Measurements from ENCODE around the gene ABI3.
A peak's percentile ranks its signal among the peaks of the same experiment; 100 is the strongest.
"Not testable (repeated sequence)": the region's sequence is repeated elsewhere in the genome, so short reads cannot be mapped to it uniquely, and the experiment has no call there.

ABI3 gene, protein sequence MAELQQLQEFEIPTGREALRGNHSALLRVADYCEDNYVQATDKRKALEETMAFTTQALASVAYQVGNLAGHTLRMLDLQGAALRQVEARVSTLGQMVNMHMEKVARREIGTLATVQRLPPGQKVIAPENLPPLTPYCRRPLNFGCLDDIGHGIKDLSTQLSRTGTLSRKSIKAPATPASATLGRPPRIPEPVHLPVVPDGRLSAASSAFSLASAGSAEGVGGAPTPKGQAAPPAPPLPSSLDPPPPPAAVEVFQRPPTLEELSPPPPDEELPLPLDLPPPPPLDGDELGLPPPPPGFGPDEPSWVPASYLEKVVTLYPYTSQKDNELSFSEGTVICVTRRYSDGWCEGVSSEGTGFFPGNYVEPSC

DNA sequence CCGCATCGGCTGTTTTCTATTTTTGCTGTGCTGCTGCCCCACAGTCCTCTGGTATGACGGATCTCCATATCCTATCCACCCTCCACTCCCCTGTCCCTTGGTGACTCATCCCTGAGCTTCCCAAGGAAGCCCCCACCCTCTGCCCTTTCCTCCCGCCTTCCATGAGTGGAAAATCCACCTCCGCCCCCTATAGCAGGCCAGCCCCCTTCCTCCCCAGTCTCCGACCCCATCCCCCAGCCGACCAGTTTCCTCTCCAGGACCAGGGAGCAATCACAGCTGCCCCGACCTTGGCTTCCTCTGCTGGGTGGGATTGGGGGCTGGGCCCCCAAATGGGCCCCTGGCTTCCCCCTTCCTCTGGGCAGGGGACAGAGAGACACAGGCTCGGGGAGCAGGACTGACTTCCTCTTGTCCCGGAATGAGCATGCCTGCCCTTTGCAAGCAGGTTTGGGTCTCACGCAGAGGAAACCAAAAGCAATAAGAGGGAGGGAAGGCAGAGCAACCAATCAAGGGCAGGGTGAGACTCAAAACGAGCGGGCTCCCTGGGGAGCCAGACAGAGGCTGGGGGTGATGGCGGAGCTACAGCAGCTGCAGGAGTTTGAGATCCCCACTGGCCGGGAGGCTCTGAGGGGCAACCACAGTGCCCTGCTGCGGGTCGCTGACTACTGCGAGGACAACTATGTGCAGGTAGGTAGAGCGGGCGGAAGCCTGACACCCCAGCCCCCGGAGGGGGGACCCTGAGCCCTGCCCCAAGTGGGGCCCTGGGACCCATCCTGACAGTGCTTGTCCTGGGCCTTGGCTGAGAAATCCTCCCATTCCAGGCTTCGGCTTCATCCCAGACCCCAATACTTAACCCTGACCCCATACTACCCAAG, at the start of gene ABI3, which contains the start of gene GNGT2:
ABI3 (plus strand) TSS at position 550 of the 872 bp plus-strand sequence; CDS start at position 568, 18 bp downstream.
GNGT2 (minus strand) TSS at position 417 of the 872 bp plus-strand sequence. CDS start 3,152 bp downstream, outside the sequence.
- no peak for DNase-seq

DNA sequence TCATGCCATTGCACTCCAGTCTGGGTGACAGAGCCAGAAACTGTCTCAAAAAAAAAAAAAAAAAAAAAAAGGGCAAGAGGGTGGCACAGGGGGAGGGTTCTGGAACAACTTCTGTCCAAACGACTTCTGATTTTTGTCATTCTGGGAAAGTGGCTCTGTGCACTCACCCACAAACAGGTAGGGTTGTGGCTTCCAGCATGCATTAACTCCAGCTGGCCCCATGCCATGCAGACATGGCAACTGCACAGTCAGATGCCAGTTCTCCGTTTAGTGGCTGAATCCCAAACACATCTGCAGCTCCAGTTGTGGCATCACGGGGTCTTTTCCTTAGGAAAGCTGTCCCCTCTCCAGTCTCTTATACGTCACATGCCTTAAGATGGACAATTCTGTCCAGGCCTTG, 47.6 kb upstream of the ABI3 start:
- no peak for DNase-seq

DNA sequence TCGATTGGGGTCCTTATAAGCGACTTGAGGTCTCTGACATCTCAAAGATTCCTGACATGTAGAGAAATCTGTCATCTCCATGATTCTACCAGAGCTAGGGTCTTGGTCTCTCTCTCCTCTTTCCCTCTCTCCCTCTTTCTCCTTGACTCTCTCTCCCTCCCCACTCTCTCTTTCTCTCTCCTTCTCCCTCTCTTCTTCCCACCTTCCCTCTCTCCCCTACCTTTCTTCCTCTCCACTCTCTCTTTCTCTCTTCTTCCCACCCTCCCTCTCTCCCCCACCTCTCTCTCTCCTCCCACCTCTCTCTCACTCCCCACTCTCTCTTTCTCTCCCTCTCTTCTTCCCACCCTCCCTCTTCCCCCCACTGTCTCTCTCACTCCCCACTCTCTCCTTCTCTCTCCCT, 45.4 kb upstream of the ABI3 start:
- no peak for DNase-seq

DNA sequence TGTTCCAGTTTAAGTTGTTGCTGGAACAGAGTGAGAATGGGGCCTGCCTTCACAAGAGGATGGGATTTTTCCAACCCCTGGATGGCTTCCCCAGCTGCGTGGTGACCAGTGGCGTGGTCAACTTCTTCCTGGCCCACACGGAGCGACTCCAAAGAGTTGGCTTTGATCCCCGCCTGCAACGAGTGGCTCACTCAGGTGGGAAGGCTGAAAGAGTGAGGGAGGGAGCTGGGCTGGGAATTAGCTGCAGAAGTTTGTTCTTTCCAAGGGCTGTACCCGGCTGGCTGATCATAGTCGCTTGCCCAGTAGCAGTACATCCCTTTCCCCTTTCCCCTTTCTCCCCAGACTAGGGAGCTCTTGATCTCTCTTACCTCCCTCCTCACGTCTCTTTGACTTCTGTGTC, 41.8 kb upstream of the ABI3 start:
- DNase-seq = no peak

DNA sequence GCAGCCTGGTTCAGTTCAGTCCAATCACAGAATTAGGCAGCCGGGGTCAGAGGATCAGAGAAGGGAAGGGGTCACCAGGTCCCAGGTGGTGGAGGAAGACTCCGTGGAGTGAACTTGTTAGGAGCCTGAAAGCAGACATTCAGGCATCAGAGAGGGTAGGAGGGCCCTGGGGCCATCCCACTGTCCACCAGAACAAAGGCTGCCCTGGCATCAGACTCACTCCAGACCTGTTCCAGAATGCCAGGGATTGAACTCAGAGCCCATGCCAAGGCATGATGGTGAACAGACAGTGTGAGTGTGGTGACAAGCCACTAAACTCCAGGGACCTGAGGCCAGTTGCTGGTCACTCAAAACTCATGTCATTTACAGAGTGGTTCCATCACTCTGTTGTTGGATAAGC, 40.3 kb upstream of the ABI3 start:
- DNase-seq = no peak

DNA sequence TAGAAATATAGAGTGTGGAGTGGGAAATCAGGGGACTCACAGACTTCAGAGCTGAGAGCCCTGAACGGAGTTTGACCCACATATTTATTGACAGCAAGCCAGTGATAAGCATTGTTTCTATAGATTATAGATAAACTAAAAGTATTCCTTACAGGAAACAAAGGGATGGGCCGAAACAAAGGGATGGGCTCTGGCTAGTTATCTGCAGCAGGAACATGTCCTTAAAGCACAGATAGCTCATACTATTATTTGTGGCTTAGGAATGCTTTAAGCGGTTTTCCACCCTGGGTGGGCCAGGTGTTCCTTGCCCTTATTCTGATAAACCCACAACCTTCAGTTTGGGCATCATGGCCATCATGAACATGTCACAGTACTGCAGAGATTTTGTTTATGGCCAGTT, 39.8 kb upstream of the ABI3 start:
- DNase-seq = not testable (repeated sequence)

DNA sequence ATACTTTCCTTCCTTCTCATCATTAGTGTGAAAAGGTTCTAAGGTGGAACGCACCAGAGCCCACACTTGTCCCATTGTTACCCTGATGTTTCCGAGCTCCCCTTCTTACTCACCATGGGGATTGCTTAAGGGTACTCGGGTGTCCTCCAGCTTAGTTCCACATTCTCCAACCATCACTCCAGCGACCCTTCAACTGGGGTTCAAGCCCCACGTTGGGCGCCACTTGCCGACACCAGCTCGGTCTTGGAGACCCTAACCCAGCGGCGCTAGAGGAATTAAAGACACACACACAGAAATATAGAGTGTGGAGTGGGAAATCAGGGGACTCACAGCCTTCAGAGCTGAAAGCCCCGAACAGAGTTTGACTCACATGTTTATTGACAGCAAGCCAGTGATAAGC, 34.5 kb upstream of the ABI3 start:
- not testable (repeated sequence) for DNase-seq

DNA sequence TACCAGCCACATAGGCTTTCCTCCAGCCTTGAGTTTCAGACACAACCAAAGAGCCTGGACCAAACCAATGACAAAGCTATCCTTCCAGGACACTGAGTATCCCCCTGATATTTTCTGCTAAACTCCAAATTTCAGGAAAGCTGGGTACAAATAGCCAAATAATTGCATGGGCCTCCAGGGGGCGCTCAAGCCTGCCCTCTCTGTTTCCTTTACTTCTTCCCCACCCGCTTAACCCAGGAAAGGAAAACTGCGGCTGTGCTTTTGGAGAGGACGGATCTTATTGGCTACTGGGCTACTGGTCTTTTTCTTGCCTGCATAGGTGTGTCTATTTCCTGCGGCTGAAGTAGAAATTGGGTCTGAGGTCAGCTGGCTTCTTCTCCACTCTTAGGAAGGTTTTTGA, 30.2 kb upstream of the ABI3 start:
- no peak for DNase-seq

DNA sequence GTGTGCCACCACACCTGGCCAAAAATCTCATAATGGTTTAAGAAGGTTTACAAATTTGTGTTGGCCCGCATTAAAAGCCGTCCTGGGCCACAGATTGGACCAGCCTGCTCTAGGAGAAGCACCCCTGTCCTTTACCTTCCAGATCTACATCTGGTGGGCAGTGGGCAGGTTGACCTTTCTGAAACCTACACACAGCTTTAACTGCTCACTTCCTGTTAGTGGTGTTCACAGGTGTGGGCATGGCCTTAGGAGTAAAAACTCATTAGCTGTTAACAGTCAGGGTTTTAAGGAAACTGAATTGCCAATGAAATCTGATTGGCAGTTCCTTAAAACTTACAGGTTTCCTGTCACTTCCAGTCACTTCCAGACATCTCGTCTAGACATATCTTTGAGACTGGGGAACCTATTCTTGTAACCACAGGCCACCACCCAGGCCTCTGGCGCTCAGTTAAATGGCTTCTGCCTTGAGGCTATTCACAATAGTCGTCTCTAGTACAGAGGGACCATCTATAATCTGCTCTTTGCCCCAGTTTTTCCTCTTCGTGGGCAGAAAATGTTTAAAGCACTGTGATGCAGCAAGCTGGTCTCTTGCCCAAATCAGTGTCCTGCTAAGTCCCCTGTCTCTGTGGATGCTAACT, 29.4 kb upstream of the ABI3 start:
- DNase-seq = no peak

DNA sequence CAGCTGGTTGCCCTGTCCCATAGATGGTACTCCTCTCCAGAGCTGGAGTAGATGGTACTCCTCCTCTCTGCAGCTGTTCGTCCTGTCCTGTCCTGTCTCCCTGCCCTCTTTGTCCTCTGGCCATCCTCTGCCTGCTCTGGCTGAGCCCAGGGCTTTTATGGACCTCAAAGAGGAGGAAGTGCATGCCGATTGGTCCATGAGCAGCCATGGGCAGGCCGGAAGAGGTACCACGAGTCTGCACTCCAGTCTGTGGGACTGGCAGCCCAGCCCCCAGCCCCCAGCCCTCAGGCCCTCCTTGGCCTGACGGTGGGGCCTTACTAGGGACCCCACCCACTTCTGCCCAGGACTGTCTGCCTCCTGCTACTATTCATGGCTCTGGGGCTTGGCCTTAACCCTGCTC, 27.2 kb upstream of the ABI3 start:
- DNase-seq = no peak

DNA sequence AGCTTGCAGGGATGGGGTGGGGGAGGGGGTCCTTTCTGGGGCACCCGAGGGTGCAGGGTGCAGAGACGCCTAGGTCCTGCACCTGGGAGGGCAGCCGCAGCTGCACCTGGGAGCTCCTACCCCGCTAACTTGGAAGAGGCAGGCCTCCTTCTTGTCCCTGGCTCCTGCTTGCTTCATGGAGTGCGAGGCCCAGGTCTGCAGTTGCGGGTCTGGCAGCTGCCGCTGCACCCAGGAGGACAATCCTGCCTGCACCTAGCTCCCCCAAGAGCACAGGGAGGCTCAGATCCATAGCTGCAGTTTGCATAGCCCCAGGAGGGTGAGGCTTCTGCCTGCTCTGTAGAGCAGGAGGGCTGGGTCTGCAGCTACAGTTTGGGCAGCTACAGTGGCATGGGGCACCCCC, 26.7 kb upstream of the ABI3 start:
- DNase-seq = no peak

DNA sequence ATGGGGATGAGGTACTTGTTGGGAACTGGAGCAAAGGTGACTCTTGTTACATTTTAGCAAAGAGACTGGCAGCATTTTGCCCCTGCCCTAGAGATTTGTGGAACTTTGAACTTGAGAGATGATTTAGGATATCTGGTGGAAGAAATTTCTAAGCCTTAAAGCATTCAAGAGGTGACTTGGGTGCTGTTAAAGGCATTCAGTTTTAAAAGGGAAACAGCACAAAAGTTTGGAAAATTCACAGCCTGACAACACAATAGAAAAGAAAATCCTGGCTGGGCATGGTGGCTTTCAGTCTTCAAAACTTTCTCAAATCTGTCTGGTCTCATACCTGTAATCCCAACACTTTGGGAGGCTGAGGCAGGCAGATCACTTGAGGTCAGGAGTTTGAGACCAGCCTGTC, 26.0 kb upstream of the ABI3 start:
- DNase-seq = not testable (repeated sequence)

DNA sequence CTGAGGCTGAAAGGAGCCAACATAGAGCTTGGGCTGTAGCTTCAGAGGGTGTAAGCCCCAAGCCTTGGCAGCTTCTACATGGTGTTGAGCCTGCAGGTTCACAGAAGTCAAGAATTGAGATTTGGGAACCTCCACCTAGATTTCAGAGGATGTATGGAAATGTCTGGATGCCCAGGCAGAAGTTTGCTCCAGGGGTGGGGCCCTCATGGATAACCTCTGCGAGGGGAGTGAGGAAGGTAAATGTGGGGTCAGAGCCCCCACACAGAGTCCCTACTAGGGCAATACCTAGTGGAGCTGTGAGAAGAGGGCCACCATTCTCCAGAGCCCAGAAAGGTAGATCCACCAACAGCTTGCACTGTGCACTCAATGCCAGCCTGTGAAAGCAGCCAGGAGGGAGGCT, 25.1 kb upstream of the ABI3 start:
- DNase-seq = not testable (repeated sequence)

DNA sequence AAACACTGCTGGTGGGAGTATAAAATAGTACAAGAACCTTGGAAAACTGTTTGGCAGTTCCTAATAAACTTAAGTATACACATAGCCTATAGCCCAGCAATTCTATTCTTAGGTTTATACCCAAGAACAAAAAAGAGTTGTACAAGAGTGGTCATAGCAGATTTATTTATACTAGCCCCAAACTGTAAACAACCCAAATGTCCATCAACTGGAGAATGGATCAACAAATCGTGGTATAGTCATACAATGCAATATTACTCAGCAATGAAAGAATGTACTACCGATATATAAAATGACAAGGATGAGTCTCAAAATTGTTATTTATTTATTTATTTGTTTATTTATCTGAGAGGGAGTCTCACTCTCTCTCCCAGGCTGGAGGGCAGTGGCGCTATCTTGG, 23.2 kb upstream of the ABI3 start:
- no peak for DNase-seq

DNA sequence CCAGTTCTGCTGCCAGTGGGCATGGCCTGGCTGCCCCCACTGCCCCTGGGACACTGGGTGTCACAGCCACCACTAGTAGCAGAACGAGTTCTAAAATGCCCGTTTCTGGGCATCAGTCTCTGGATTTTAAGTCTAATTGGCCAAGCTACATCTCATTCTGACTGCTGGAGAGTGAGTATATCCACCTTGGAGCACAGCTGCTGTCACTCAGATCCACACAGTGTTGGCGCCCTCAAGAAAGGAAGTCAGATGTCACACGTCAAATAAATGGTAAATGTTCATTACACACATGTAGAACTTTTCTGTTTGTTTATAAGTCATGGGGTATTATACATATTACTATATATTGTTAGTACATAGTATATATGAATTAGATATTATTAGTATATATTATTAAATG, 19.6 kb upstream of the ABI3 start:
- DNase-seq = no peak

DNA sequence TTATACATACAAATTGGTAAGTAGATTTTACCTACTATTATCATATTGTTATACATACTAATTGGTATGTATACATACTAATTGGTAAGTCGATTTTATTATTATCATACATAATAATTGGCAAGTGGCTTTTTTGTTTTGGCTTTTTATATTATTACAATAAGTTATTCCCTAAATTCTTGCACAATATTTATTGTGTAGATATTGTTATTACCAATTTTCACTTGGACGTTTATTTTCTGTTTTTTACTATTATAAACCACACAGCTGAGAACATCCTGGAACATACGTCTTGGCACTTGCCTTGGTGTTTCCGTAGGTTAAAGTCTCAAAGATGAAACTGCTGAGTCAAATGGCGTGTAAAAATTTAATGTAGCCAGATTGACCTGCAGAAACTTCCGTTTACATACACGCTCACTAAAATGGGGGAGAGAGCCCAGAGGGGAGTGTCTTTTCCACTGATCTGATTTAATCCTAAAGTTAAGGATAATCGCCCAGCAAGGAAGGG, 19.0 kb upstream of the ABI3 start:
- no peak for DNase-seq

DNA sequence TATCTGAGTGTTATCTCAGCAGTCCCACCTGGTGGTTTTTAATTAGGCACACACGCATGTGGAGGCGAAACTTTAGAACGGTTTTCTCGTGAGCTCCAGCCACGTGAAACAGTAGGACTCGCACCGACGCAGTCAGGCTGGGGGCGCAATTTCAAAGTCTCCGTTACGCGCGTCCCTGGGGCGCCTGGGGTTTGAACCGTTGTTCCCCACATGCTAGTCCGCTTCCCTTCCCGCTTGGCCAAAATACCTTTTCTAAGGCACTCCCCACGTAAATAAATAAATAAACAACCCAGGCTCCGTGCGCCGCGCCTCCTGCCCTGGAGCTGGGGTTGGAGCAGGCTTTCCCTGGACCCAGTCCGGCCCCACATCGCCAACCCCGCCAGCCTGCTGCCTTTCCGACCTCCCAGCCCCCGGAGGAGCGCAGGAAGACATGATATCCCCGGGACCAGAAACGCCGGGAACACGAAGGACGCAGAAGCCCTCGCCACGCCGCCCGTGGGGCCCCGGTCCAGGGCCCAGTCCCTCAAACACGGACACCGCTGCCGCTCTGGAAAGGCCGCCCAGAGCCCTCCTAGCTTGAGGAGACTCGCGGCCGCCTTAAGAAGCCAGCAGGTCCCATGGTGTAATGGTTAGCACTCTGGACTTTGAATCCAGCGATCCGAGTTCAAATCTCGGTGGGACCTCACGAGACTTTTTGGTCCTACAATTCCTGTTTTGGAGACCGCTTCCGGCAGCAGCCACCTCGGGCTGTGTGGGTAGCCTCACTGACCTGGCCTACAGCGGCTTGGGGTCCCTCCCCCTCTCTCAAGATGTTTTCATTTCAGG, 18.4 kb upstream of the ABI3 start:
- DNase-seq = peak; percentile 92

DNA sequence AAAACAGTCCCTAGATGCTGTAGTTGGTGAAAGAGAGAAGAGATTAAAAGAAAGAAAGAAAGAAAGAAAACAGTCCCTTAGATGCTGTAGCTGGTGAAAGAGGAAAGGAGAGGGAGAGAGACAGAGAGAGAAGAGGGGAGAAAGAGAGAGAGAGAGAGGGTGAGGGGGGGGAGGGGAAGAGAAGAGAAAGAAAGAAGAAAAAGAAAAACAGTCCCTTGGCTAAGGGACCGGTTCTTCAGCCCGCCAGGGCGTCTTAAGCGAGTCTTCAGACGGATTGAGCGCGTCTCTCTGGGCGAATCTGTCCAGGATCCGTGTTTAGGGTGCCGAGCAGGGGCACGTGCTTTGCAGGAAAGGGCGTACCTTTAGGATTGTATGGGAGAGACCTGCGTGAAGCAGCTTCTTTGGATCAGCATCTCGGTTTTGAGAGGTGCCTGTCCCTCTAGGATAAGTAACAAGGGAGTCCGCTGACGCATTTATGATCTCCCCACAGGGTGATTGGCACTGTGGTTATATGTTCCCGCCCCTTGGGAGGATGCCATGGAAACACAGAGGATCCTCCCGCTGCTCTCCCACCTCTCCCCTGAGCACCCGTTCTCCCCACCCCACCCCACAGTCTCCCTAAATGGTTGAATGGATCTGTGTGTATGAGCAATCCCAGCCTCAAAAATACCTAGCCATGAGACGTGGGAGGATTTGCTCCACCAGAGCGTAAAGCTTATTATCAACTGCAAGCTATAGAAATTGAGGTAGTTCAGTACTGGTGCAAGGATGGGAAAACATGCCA, 16.8 kb upstream of the ABI3 start:
- peak; percentile 13 for DNase-seq

DNA sequence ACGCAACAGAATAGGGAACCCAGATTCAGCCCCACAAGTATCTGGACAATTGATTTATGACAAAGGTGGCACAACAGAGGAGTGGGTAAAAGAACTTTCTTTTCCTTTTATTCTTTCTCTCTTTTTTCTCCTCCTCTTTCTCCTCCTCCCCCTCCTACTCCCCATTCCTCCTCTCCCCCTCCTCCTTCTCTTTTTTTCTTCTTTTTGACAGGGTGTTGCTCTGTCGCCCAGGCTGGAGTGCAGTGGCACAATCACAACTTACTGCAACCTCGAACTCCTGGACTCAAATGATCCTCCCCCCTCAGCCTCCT, 16.3 kb upstream of the ABI3 start:
- no peak for DNase-seq

DNA sequence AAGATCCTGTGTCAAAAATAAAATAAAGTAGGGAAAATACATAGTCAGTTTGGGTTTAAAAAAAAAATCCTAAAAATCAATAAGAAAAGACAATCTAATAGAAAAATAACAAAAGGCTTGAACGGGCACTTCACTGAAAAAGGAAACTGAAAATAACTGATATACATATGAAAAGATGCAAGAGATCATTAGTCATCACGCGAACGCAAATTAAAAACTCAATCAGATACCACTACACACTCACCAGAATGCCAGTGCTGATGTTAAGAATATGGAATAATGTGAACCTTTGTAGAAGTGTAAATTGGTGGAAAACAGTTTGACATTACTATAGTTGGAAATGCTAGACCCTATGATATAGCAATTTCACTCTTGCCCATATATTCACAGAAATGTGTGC, 14.8 kb upstream of the ABI3 start:
- no peak for DNase-seq

DNA sequence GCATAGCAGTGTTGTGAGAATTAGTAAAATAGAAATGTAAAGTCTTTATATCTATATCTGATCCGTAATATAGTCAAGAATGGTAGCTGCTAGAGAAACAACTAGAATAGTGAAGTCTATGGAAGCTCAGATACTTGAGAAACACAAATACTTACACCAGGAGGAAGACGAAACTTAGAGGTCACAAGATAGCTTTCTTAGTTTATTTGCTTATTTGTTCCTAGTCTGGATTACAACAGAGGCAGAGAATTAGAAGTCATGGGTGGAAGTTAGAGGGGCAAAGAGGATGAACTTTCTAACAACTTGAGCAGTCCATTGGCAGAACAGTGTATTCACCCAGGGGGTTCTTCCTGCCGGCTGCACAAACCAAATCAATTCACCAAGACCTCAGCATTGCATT, 14.0 kb upstream of the ABI3 start:
- DNase-seq = no peak

All from DMS79 treated with DMSO at 0.1 percent for 48 hours (cell line).